Measurements from ENCODE around the gene CFAP61.

DNA sequence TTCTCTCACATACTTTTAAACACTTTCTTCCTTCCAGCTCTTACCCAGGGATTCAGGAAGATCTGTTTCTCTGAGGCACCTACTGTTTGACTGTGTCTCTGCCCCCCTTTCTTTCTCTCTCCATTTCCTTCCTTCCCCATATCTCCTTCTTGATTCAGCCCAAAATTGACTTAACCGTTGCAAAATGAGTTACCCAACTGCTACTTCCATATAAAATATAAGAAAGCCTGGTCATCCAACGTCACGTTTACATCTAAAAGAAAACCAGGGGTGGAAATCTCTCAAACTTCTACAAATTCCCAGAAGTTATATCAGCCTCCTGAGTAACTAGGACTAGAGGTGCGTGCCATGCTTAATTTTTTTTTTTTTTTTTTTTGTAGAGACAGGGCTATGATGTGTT lies 220.4 kb downstream of the CFAP61 start:
- TF ChIP-seq, protein P1, sequence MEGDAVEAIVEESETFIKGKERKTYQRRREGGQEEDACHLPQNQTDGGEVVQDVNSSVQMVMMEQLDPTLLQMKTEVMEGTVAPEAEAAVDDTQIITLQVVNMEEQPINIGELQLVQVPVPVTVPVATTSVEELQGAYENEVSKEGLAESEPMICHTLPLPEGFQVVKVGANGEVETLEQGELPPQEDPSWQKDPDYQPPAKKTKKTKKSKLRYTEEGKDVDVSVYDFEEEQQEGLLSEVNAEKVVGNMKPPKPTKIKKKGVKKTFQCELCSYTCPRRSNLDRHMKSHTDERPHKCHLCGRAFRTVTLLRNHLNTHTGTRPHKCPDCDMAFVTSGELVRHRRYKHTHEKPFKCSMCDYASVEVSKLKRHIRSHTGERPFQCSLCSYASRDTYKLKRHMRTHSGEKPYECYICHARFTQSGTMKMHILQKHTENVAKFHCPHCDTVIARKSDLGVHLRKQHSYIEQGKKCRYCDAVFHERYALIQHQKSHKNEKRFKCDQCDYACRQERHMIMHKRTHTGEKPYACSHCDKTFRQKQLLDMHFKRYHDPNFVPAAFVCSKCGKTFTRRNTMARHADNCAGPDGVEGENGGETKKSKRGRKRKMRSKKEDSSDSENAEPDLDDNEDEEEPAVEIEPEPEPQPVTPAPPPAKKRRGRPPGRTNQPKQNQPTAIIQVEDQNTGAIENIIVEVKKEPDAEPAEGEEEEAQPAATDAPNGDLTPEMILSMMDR (IDR thresholded peaks at IDR 0.05 in 4 of 5, conservative IDR thresholded peaks at IDR 0.05 in 1 of 5): no peak
- no peak for TF ChIP-seq POLR2A (IDR thresholded peaks at IDR 0.05)
